Measurements from ENCODE around the gene PNO1. TPM values are rescaled to one million over a fixed set of nuclear protein-coding genes. Genes with fewer than 3 reads are reported as not detected.

Gene PNO1
- total RNA-seq, 1 donor from 2014 or later = 11.5 TPM

DNA sequence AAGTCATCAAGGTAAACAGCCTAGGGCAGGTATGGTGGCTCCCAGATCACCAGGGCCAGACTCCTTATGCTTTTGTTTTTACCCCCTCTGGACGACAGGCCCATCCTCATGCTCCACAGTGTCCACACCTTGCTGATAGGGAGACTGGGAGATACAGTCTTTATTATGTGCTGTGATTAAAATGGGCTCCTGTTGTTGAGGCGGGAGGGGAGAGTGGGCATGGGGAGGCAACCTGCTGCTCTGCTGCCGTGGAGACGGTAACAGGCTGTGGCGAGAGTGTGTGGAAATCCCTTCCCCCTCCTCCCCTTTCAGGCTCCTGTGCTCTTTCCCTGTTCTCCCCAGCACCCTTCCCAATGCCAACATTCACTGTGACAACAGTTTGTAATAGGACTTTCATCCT, 38.2 kb upstream of the PNO1 start:
- no peak for DNase-seq (ENCODE audit: low spot score)
- no peaks in the 10 kb centered on the region for H3K36me3 Mint-ChIP-seq (ENCODE audit: low read depth)
- TF ChIP-seq, protein P1, sequence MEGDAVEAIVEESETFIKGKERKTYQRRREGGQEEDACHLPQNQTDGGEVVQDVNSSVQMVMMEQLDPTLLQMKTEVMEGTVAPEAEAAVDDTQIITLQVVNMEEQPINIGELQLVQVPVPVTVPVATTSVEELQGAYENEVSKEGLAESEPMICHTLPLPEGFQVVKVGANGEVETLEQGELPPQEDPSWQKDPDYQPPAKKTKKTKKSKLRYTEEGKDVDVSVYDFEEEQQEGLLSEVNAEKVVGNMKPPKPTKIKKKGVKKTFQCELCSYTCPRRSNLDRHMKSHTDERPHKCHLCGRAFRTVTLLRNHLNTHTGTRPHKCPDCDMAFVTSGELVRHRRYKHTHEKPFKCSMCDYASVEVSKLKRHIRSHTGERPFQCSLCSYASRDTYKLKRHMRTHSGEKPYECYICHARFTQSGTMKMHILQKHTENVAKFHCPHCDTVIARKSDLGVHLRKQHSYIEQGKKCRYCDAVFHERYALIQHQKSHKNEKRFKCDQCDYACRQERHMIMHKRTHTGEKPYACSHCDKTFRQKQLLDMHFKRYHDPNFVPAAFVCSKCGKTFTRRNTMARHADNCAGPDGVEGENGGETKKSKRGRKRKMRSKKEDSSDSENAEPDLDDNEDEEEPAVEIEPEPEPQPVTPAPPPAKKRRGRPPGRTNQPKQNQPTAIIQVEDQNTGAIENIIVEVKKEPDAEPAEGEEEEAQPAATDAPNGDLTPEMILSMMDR (IDR thresholded peaks at IDR 0.05) = no peak
- H3K27me3 Mint-ChIP-seq (ENCODE audit: low read depth) = peaks cover 6% of the 10 kb centered on the region
- H3K4me1 Mint-ChIP-seq (ENCODE audit: low read depth) = peaks cover 4% of the 10 kb centered on the region
- no peaks in the 10 kb centered on the region for H3K9me3 Mint-ChIP-seq (ENCODE audit: low read depth)
- no peak overlapping the region for H3K27ac Mint-ChIP-seq (ENCODE audit: unreplicated experiment)
- no peak overlapping the region for H3K4me3 Mint-ChIP-seq (ENCODE audit: unreplicated experiment)

DNA sequence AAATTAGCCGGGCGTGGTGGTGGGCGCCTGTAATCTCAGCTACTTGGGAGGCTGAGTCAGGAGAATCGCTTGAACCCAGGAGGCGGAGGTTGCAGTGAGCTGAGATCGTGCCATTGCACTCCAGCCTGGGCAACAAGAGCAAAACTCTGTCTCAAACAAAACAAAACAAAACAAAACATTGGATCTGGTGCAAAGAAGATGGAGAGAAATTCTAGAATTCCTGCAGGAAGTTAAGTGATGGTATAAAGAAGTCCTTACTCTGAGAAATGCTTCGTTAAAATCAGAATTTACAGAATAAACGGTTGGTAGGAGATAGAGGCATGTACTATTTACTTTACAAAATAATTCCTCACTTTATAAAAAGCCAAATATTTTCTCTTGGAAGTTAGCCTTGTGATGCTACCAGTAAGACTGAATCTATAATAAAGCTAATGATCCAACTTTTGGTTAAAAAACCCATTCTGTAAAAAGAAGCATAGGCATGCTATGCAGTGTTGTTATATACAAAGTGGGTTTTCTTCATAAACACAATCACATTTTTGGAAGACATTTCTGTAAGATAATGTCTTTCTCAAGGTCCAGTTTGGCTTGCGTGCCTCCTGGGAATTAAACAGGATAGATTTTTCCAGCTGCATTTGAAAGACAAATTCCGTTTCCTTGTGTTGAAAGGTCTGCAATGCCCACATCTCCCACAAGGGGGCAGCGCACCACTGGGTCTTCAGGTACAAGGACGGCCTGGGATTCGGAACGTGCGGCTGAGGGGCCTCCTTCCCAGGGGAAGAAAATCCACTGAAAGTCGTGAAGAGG, 35.6 kb upstream of the PNO1 start:
- peaks cover 4% of the 10 kb centered on the region for H3K4me1 Mint-ChIP-seq (ENCODE audit: low read depth)
- no peak overlapping the region for H3K27ac Mint-ChIP-seq (ENCODE audit: unreplicated experiment)
- peak overlapping the region; percentile 57 for H3K4me3 Mint-ChIP-seq (ENCODE audit: unreplicated experiment)
- no peak for DNase-seq (ENCODE audit: low spot score)
- TF ChIP-seq, protein P1 (IDR thresholded peaks at IDR 0.05) = peak; percentile 99
- no peaks in the 10 kb centered on the region for H3K9me3 Mint-ChIP-seq (ENCODE audit: low read depth)
- H3K27me3 Mint-ChIP-seq (ENCODE audit: low read depth) = peaks cover 6% of the 10 kb centered on the region
- H3K36me3 Mint-ChIP-seq (ENCODE audit: low read depth) = no peaks in the 10 kb centered on the region

DNA sequence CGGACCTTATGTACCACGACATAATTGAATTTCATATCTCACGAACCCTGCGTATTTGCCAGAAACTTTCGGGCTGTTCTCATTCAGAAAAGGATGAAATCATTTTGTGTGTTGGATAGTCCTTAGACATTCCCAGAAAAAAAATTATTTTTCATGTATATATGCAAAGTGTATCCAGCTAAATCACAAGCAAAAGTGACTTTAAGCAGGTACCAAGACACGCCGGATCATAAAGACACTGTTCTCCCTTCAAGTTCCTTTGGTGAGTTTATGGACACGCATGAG, 35.1 kb upstream of the PNO1 start:
- TF ChIP-seq, protein P1 (IDR thresholded peaks at IDR 0.05) = no peak
- Mint-ChIP-seq H3K36me3 (ENCODE audit: low read depth) (no peaks in the 10 kb centered on the region), H3K27ac (ENCODE audit: unreplicated experiment) (no peak overlapping the region), H3K4me1 (ENCODE audit: low read depth) (peaks cover 4% of the 10 kb centered on the region), H3K9me3 (ENCODE audit: low read depth) (no peaks in the 10 kb centered on the region), H3K27me3 (ENCODE audit: low read depth) (peaks cover 6% of the 10 kb centered on the region), H3K4me3 (ENCODE audit: unreplicated experiment) (peak overlapping the region; percentile 57)
- DNase-seq (ENCODE audit: low spot score) = no peak

DNA sequence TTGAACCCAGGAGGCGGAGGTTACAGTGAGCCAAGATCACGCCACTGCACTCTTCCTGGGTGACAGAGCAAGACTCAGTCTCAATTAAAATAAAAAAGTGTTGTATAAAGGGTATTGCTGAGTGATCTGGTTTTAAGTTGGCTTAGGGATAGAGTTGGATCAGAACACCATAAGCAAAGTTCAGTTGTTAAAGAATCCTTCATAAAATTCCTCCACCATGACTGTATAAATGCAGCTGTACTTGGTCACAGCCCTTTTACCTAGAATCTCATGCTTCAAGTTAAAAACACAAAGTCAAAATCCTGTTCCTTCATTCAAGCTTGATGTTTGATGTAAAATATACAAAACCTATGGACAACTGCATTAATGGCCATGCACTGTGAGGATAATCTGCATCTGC, 33.4 kb upstream of the PNO1 start:
- Mint-ChIP-seq H3K27me3 (ENCODE audit: low read depth) (peaks cover 1% of the 10 kb centered on the region), H3K4me1 (ENCODE audit: low read depth) (peaks cover 4% of the 10 kb centered on the region), H3K9me3 (ENCODE audit: low read depth) (no peaks in the 10 kb centered on the region), H3K4me3 (ENCODE audit: unreplicated experiment) (no peak overlapping the region), H3K27ac (ENCODE audit: unreplicated experiment) (no peak overlapping the region), H3K36me3 (ENCODE audit: low read depth) (no peaks in the 10 kb centered on the region)
- TF ChIP-seq, protein P1 (IDR thresholded peaks at IDR 0.05) = no peak
- DNase-seq (ENCODE audit: low spot score) = no peak

DNA sequence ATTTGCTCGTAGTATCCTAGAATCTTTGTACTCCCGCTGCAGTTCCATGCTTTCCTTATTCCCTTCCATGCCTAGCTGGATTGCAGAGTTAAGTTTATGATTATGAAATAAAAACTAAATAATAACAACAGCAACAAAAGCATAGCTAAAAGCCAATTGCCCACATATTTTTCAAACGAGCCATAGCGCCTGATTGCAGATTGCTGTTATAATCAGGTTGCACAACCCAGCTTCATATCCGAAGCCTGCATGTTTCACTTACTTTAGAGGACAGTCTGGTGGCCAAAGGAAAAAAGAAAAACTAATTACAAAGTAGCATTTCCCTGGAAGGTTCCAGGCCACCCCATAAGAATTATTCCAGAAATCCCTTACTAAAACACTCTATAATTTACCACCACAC, 31.9 kb upstream of the PNO1 start:
- Mint-ChIP-seq H3K4me1 (ENCODE audit: low read depth) (peaks cover 4% of the 10 kb centered on the region), H3K27ac (ENCODE audit: unreplicated experiment) (no peak overlapping the region), H3K27me3 (ENCODE audit: low read depth) (peaks cover 1% of the 10 kb centered on the region), H3K4me3 (ENCODE audit: unreplicated experiment) (no peak overlapping the region), H3K36me3 (ENCODE audit: low read depth) (peaks cover 3% of the 10 kb centered on the region), H3K9me3 (ENCODE audit: low read depth) (no peaks in the 10 kb centered on the region)
- TF ChIP-seq, protein P1 (IDR thresholded peaks at IDR 0.05) = no peak
- DNase-seq (ENCODE audit: low spot score) = no peak

All from chondrocyte (in vitro differentiated cells).